H9 (cell line): ENCODE results near the gene CDK12. TPM values are rescaled to one million over a fixed set of nuclear protein-coding genes. Genes with fewer than 3 reads are reported as not detected.
"Not testable (repeated sequence)": the region's sequence is repeated elsewhere in the genome, so short reads cannot be mapped to it uniquely, and the experiment has no call there.

Experiments used
- DNase-seq: peaks from one replicate; pipeline ENCODE4 v3.0.0-alpha.2; 2017
- H2AFZ ChIP-seq: one replicate; pipeline ENCODE4 v1.6.1; 2013; ENCODE audit warnings: mild to moderate bottlenecking, low read length, control low read depth, moderate library complexity
- H2AK5ac ChIP-seq: 2 replicates; pipeline ENCODE4 v1.6.1; 2013; ENCODE audit warnings: low read length, control low read depth, mixed read lengths; ENCODE audit not compliant: insufficient read length
- H2BK120ac ChIP-seq: one replicate; pipeline ENCODE4 v1.6.1; 2013; ENCODE audit warnings: low read depth, mild to moderate bottlenecking, low read length, control low read depth, inconsistent platforms; ENCODE audit not compliant: poor library complexity, severe bottlenecking
- H2BK12ac ChIP-seq: 2 replicates; pipeline ENCODE4 v1.6.1; 2013; ENCODE audit warnings: low read length, control low read depth, mixed read lengths, low read depth; ENCODE audit not compliant: insufficient read length
- H2BK15ac ChIP-seq: 2 replicates; pipeline ENCODE4 v1.6.1; 2013; ENCODE audit warnings: low read depth, low read length, control low read depth
- H2BK20ac ChIP-seq: one replicate; pipeline ENCODE4 v1.6.1; 2013; ENCODE audit warnings: low read depth, mild to moderate bottlenecking, low read length, control low read depth, inconsistent platforms; ENCODE audit not compliant: poor library complexity, severe bottlenecking
- H2BK5ac ChIP-seq: 2 replicates; pipeline ENCODE4 v1.6.1; 2013; ENCODE audit warnings: low read length, control low read depth, mixed read lengths; ENCODE audit not compliant: insufficient read length
- H3K14ac ChIP-seq: 2 replicates; pipeline ENCODE4 v1.6.1; 2013; ENCODE audit warnings: low read length, control low read depth; ENCODE audit not compliant: insufficient read depth
- H3K18ac ChIP-seq: 2 replicates; pipeline ENCODE4 v1.6.1; 2013; ENCODE audit warnings: low read depth, mild to moderate bottlenecking, mixed read lengths, low read length, control low read depth; ENCODE audit not compliant: insufficient read length
- H3K23ac ChIP-seq: 2 replicates; pipeline ENCODE4 v1.6.1; 2013; ENCODE audit warnings: low read length, control low read depth, mixed read lengths, low read depth; ENCODE audit not compliant: insufficient read length
- H3K23me2 ChIP-seq: 2 replicates; pipeline ENCODE4 v1.6.1; 2013; ENCODE audit warnings: low read depth, mild to moderate bottlenecking, mixed read lengths, low read length, control low read depth; ENCODE audit not compliant: insufficient read length, poor library complexity, severe bottlenecking
- H3K27ac ChIP-seq: 2 replicates; pipeline ENCODE4 v1.5.1; 2013; ENCODE audit warnings: low read length, control low read depth, mixed read lengths, low read depth; ENCODE audit not compliant: insufficient read length
- H3K27me3 ChIP-seq: 2 replicates; pipeline ENCODE4 v1.6.1; 2013; ENCODE audit warnings: low read length, control low read depth, inconsistent platforms; ENCODE audit not compliant: insufficient read depth
- H3K4ac ChIP-seq: 2 replicates; pipeline ENCODE4 v1.6.1; 2013; ENCODE audit warnings: low read depth, mild to moderate bottlenecking, control low read depth, inconsistent platforms, low read length, moderate library complexity
- H3K4me1 ChIP-seq: 2 replicates; pipeline ENCODE4 v1.6.1; 2013; ENCODE audit warnings: low read length, control low read depth, inconsistent platforms; ENCODE audit not compliant: insufficient read depth
- H3K4me2 ChIP-seq: 2 replicates; pipeline ENCODE4 v1.6.1; 2013; ENCODE audit warnings: low read length, control low read depth, mixed read lengths; ENCODE audit not compliant: insufficient read length, insufficient read depth
- H3K56ac ChIP-seq: 2 replicates; pipeline ENCODE4 v1.6.1; 2013; ENCODE audit warnings: low read depth, mild to moderate bottlenecking, mixed read lengths, low read length, control low read depth; ENCODE audit not compliant: insufficient read length
- H3K79me1 ChIP-seq: 2 replicates; pipeline ENCODE4 v1.6.1; 2013; ENCODE audit warnings: low read depth, mild to moderate bottlenecking, moderate library complexity, low read length, control low read depth, inconsistent platforms; ENCODE audit not compliant: insufficient read depth, poor library complexity, severe bottlenecking
- H3K79me2 ChIP-seq: 2 replicates; pipeline ENCODE4 v1.6.1; 2013; ENCODE audit warnings: low read length, control low read depth, inconsistent platforms; ENCODE audit not compliant: insufficient read depth
- H3K9ac ChIP-seq: 2 replicates; pipeline ENCODE4 v1.6.1; 2013; ENCODE audit warnings: low read length, control low read depth, mixed read lengths; ENCODE audit not compliant: insufficient read length; ENCODE audit errors: extremely low read depth
- H3K9me3 ChIP-seq: one replicate; pipeline ENCODE4 v1.6.1; 2013; ENCODE audit warnings: low read depth, low read length, inconsistent platforms; ENCODE audit not compliant: control insufficient read depth
- H3T11ph ChIP-seq: one replicate; pipeline ENCODE4 v1.6.1; 2013; ENCODE audit warnings: mild to moderate bottlenecking, low read length, control low read depth, inconsistent platforms
- H4K20me1 ChIP-seq: one replicate; pipeline ENCODE4 v1.6.1; 2013; ENCODE audit not compliant: control insufficient read depth, insufficient read length, insufficient read depth
- H4K5ac ChIP-seq: 2 replicates; pipeline ENCODE4 v1.6.1; 2013; ENCODE audit warnings: low read depth, mild to moderate bottlenecking, mixed read lengths, low read length, control low read depth; ENCODE audit not compliant: insufficient read length
- H4K8ac ChIP-seq: replicated peaks from 2 replicates; pipeline ENCODE4 v1.6.1; 2013; ENCODE audit warnings: low read length, control low read depth, mixed read lengths, low read depth; ENCODE audit not compliant: insufficient read length
- H4K91ac ChIP-seq: 2 replicates; pipeline ENCODE4 v1.6.1; 2013; ENCODE audit warnings: low read depth, mild to moderate bottlenecking, moderate library complexity, mixed read lengths, low read length, control low read depth; ENCODE audit not compliant: insufficient read length
- H3K27ac Mint-ChIP-seq, 3 experiments: 2 replicates in 2 of 3; 3 replicates in 1 of 3; pipeline ENCODE4 v1.8.0; 2020 to 2021; ENCODE audit warnings: mixed read lengths in 3 of 3, mild to moderate bottlenecking in 1 of 3, moderate library complexity in 1 of 3
- H3K27me3 Mint-ChIP-seq: 2 replicates; pipeline ENCODE4 v1.8.0; 2021; ENCODE audit warnings: low read depth, mild to moderate bottlenecking, moderate library complexity, mixed read lengths
- H3K36me3 Mint-ChIP-seq, 3 experiments: 2 replicates in 2 of 3; 3 replicates in 1 of 3; pipeline ENCODE4 v1.8.0; 2020 to 2021; ENCODE audit warnings: low read depth in 3 of 3, mixed read lengths in 3 of 3; ENCODE audit not compliant: insufficient read depth in 1 of 3
- H3K4me1 Mint-ChIP-seq, 2 experiments: 2 replicates each; pipeline ENCODE4 v1.8.0; 2020; ENCODE audit warnings: mixed read lengths in 2 of 2
- H3K4me3 Mint-ChIP-seq, 2 experiments: 2 replicates in 1 of 2; 3 replicates in 1 of 2; pipeline ENCODE4 v1.8.0; 2020 to 2021; ENCODE audit warnings: mild to moderate bottlenecking in 2 of 2, mixed read lengths in 2 of 2, moderate library complexity in 1 of 2
- H3K9me3 Mint-ChIP-seq, 2 experiments: 2 replicates in 1 of 2; 3 replicates in 1 of 2; pipeline ENCODE4 v1.8.0; 2020; ENCODE audit warnings: mild to moderate bottlenecking in 2 of 2, mixed read lengths in 2 of 2, moderate library complexity in 1 of 2
- CTCF ChIP-seq: fragments of 200-600 bp; sonication (generic); conservative IDR thresholded peaks from 3 replicates; pipeline ENCODE4 v1.8.0; 2021; ENCODE audit warnings: antibody characterized with exemption, mild to moderate bottlenecking
- WGBS: extraction: QIAGEN DNeasy Blood & Tissue Kit; methylation state at CpG from one replicate; pipeline ENCODE4 v1.1.7; 2013; ENCODE audit warnings: missing lambda C conversion rate, low lambda C conversion rate, mixed read lengths; ENCODE audit not compliant: insufficient read length; ENCODE audit errors: extremely low coverage; 5-methylcytosine and 5-hydroxymethylcytosine counted together
- total RNA-seq: library from RNA; stranded (reverse); gene quantifications from 2 replicates; pipeline ENCODE4 v1.2.1, GENCODE V29; 2021

The CDK12 gene
- total RNA-seq, 1 experiment from 2014 or later, result 87.6 TPM

DNA sequence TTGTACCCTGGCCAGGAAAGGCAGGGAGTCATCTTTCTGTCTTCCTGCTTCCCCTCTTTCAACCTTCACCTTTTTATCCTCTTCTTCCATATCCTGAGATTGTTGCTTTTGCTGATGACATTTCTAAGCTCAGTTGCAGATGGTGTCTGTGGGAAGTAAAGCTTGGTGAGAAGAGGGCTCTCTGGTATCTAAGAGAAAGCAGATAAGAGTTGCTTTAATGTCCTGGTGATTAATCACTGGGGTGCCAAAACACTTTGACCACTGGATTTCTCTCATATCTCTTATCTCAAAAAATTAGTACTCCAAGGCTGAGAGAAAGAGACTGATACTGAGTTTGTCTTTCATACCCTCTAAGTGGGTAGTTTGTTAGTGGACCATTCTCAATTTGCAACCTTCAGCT, 75.2 kb downstream of the CDK12 start:
- no peak for DNase-seq
- Histone ChIP-seq H3K18ac (no peak overlapping the region), H4K5ac (no peak overlapping the region), H3K9me3 (no peaks in the 10 kb centered on the region), H3K14ac (no peak overlapping the region), H3K23me2 (no peaks in the 10 kb centered on the region), H3K4ac (no peak overlapping the region), H2AFZ (no peak overlapping the region), H2BK5ac (no peak overlapping the region), H3K27me3 (no peaks in the 10 kb centered on the region), H2BK120ac (no peak overlapping the region), H3K27ac (no peak overlapping the region), H3K79me1 (no peaks in the 10 kb centered on the region), H2BK12ac (no peak overlapping the region), H3K79me2 (no peaks in the 10 kb centered on the region), H2BK15ac (no peak overlapping the region), H3T11ph (no peak overlapping the region), H3K4me1 (no peaks in the 10 kb centered on the region), H2AK5ac (no peak overlapping the region), H3K9ac (no peak overlapping the region), H2BK20ac (no peak overlapping the region), H4K91ac (no peak overlapping the region), H3K56ac (no peak overlapping the region), H4K8ac (no peak overlapping the region), H4K20me1 (no peaks in the 10 kb centered on the region), H3K4me2 (no peak overlapping the region), H3K23ac (no peak overlapping the region)
- Mint-ChIP-seq H3K4me3 (no peak overlapping the region), H3K36me3 (peaks cover 0 to 7% (median 1%) of the 10 kb centered on the region in 3 experiments; a peak in 4 of 7 replicates), H3K27me3 (peaks cover under 1% of the 10 kb centered on the region; the same call in 1 of the 2 replicates), H3K4me1 (no peaks in the 10 kb centered on the region), H3K9me3 (no peaks in the 10 kb centered on the region), H3K27ac (no peak overlapping the region)
- TF ChIP-seq CTCF, result no peak

DNA sequence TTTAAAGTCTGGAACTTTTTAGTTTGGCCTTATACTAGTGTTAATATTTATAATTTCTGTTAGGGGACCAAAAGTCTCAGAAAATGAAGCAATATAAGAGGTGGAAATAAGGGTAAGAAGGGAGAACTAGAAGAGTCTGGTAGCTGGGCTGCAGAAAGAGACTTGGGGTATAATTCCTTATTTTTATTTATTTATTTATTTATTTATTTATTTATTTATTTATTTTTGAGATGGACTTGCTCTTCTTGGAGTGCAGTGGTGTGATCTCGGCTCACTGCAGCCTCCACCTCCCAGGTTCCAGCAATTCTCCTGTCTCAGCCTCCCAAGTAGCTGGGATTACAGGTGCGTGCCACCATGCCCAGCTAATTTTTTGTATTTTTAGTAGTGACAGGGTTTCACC, 76.1 kb downstream of the CDK12 start:
- not testable (repeated sequence) for H3K9ac ChIP-seq, H3T11ph ChIP-seq, H3K27me3 Mint-ChIP-seq, DNase-seq, H3K56ac ChIP-seq, H3K14ac ChIP-seq, H3K79me2 ChIP-seq, H3K4me1 Mint-ChIP-seq, H3K79me1 ChIP-seq, H2BK12ac ChIP-seq, H2AK5ac ChIP-seq, H2BK5ac ChIP-seq, H3K27me3 ChIP-seq, H4K20me1 ChIP-seq, H3K27ac ChIP-seq, H4K8ac ChIP-seq, H3K36me3 Mint-ChIP-seq, H4K91ac ChIP-seq, H3K23me2 ChIP-seq, H3K4me2 ChIP-seq, H2BK15ac ChIP-seq, H3K4ac ChIP-seq, H2BK20ac ChIP-seq, H2BK120ac ChIP-seq, H3K23ac ChIP-seq, H3K9me3 Mint-ChIP-seq, H3K18ac ChIP-seq, H4K5ac ChIP-seq, H2AFZ ChIP-seq, H3K4me3 Mint-ChIP-seq, H3K27ac Mint-ChIP-seq, H3K9me3 ChIP-seq, H3K4me1 ChIP-seq
- no CpG with 5 or more reads among the region's 2 CpGs for WGBS
